GM12892 (cell line): ENCODE measurements around the gene UBE4B.

Experiments
- POLR2A ChIP-seq: IDR thresholded peaks from 2 replicates; pipeline ENCODE4 v1.6.1; 2011; ENCODE audit warnings: low read depth, low read length, control low read depth
- TAF1 ChIP-seq: IDR thresholded peaks from 2 replicates; pipeline ENCODE4 v1.6.1; 2011; ENCODE audit warnings: low read depth, mild to moderate bottlenecking, control low read depth, low read length, borderline replicate concordance

GRCh38 chr1:10193288-10193687 is 160.5 kb downstream of the UBE4B start:
- no peak for TF ChIP-seq TAF1
- no peak for TF ChIP-seq POLR2A
